ENCODE measurements around the gene CABP7. TPM values are rescaled to one million over a fixed set of nuclear protein-coding genes. Genes with fewer than 3 reads are reported as not detected.
"Not testable (repeated sequence)": the region's sequence is repeated elsewhere in the genome, so short reads cannot be mapped to it uniquely, and the experiment has no call there.

Gene CABP7
- total RNA-seq, 2 donors from 2014 or later, result not detected

DNA sequence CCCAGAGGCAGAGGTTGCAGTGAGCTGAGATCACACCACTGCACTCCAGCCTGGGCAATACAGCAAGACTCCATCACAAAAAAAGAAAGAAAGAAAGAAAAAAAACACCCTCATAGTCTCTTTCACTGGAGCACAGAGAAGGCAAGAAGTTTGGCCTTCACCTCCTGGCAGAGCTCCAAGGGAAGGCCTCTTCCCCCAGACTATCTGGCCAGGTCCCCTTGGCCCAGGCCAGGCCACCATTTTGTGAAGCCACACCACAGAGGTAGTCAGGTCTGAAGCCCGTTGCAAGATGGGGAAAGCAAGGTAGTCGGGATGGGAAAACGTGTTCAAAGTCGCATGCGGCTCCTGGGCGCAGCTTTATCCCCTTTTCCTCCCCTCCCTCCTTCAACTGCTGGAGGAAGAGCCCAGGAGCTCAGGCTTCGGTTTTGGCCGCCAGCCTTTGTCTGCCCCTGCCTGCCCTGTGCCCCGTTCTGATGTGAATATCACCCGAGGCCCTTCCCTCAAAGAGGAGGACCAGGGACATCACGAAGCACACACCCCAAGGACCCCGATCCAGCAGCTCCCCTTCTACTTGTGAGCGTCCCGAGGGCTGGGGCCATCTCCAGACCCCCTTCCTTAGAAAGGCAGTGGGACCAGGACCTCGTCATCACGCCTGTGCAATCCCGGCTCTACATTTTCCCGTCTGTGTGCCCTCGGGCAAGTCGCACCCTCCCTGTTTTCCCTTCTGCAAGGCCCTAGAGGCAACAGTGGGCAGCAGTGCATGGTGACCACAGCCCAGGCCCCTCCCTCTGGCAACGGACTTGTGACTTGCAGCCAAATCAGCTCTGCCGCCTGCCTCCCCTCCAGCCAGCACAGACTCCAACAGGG, 17.7 kb downstream of the CABP7 start:
- intact Hi-C loops (cut with DNase I), result loop anchor here in 1 of 2 donors (1.0 kb wide), 1 partner anchor 40 kb away; no protein-coding TSS in a partner anchor
- no peak for DNase-seq (ENCODE audit: low spot score)

DNA sequence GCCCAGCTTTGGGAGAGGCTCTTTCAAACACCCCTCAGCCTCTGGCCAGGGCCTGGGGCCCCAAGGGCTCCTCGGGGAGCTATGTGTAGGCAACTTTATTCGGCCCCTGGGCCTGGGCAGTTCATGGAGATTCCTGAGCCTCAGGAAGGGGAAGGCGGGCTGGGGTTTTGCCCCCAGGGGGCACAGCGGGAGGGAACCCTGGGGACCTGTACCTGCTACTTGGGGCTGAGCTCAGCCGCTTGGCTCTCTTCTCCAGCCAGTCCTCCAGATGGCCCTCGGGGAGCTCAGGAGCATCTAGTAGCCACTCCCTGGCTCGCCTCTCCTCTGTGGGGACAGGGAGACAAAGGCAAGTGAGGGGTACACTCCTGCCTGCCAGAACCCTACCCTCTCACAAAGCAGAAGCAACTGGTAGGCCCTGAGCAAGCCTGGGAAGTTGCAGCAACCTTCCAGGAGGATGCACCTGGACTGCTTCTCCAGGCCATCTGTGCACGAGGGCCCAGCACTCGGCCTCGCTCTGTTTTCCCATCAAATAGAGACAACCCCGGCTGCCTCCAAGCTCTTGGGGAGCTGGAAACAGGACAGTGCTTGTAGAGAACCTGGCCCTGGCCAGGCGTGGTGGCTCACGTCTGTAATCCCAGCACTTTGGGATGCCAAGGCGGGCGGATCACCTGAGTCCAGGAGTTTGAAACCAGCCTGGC, 18.5 kb downstream of the CABP7 start:
- intact Hi-C loops (cut with DNase I), result loop anchor here in 1 of 2 donors (1.0 kb wide), 1 partner anchor 39 kb away; no protein-coding TSS in a partner anchor
- DNase-seq (ENCODE audit: low spot score), result no peak

DNA sequence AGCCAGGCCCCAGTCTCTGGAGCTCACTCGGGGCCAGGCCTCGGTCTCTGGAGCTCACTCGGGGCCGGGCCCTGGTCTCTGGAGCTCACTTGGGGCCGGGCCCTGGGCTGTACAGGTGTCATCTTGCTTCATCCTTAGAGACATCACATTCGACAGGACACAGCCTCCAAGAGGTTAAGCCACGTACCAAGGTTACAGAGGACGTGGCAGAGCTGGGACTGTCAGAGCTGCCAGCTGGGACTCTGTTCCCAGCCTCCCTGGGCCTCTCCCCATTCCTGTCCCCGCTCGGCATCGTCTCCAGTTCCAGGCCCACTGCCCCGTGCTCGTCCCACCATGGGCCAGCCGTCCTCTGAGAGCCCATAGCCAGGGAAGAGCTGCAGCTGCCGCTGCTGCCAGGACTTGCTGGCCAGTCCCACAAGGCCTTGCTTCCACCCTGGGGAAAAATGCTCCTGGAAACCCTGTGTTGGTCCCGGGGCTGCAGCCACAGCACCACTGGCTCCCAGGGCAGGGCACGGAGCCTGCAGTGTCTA, 19.6 kb downstream of the CABP7 start:
- intact Hi-C loops (cut with DNase I), result no loop called here
- DNase-seq (ENCODE audit: low spot score), result no peak

DNA sequence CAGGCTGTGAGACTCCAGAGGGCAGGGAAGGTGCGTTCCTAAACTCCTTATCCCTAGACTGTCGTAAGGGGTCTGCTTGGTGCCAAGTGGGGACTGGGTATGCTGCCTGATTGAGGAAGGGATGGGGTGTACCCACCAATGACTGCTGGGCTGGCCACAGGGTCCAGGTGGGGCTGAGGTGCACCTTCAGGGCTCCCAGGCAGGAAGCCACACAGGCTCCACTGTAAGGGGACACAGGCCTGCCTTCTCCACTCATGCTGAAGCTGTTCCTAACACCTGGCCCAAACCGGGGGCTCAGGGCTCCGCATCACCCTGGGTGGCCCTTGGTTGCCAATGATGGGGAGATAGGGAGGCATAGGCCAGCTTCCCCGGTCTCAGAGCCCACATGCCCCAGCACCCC, 20.4 kb downstream of the CABP7 start:
- no peak for DNase-seq (ENCODE audit: low spot score)
- intact Hi-C loops (cut with DNase I), result no loop called here

DNA sequence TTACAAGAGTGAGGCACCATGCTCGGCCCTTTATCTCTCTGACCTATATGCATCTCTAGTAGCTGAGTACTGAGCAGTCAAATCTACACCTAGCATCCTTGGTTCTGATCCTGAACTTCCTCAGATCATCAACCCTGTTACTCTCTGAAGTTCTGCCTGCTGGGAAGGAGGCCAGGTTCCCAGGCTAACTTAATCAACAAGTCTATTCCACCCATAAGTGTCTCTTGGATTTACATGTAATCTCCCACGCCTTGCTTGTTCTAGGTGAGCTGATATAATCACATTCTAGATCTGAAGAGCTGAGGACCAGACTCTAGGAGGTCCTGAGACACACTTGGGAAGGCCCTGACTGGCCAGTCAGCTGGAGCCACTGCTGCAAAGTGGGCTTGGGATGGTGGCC, 22.1 kb downstream of the CABP7 start:
- intact Hi-C loops (cut with DNase I), result no loop called here
- DNase-seq (ENCODE audit: low spot score), result no peak

DNA sequence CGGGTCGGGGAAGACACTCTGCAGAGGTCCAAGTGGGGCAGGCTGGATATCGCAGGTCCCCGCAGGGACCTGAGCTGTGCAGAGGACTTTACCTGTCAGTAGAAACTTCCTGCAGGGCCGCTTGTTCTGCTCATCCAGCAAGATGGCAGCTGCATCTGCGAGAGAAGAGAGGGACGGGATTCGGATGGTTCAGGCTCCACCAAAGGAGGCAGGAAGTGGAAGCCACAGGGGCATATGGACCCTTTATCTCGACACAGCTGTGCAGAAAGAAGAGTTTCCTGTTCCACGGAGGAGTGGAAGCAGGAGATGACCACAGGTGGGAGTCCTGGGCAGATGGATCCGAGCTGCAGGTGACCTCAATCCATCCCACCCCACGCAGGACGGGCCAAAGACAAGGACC, 22.5 kb downstream of the CABP7 start:
- intact Hi-C loops (cut with DNase I), result no loop called here
- no peak for DNase-seq (ENCODE audit: low spot score)

DNA sequence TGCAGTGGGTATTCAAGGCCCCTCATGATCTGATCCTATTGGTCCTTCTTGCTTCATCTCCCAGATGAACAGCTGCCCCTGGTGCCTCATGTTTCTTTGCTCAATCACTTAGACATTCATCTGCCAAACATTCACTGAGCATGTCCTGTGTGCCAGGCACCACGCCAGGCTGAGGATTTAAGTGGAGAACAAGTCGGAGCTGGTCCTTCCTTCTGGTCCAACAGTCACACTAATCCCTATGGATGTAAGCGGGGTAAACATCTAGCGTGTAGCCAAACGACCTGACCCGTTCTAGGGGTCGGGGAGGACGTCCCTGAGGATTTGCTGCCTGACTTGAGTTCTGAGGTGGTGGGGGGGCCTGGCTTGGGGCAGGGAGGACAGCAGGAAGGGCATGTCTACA, 25.1 kb downstream of the CABP7 start:
- intact Hi-C loops (cut with DNase I), result no loop called here
- DNase-seq (ENCODE audit: low spot score), result no peak

DNA sequence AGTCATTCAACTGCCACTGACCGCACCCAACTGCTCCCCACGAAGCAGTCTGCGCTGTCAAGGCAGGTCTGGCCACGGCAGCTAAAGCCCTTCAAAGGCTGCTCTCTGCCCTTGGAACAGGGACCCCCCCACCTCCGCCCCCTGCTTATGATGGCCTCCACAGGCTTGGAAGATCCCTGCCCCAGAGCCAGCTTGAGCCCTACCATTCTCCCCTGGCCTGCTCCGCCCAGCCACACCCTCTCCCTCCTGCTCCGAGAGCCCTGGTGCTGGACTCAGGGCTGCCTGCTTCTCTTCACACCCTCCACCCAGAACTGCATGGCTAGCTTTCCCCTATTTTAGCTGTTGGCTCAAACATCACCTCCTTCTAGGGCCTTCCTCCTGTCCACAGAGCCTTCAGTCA, 28.0 kb downstream of the CABP7 start:
- no peak for DNase-seq (ENCODE audit: low spot score)
- intact Hi-C loops (cut with DNase I), result no loop called here

DNA sequence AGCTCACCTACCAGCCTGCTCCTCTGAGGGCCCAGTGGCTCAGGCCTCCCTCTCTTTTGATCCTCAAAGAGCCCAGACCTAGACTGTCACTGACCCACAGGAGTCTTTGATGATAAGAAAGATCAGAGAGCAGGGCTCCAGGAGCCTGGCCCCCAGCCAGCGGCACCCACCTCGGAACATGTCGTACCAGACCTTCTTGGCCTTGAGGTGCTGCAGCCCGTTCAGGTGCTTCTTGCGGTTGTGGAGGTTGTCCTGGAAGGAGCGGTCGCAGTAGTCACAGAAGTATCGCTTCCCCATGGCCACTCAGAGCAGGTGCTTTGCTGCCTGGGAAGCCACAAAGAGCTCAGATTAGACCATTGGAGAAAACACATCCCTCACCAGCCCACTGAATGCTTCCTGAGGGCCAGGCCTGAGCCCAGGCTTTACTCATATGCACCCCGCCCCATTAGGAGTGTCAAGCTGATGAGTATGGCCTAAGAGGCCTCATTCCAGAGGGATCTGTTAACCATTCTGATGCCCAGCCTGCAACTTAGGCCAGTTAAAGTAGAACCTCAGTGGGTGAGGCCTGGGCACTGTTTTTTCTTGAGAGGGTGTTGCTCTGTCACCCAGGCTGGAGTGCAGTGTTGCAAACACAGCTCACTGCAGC, 28.6 kb downstream of the CABP7 start:
- intact Hi-C loops (cut with DNase I), result no loop called here

DNA sequence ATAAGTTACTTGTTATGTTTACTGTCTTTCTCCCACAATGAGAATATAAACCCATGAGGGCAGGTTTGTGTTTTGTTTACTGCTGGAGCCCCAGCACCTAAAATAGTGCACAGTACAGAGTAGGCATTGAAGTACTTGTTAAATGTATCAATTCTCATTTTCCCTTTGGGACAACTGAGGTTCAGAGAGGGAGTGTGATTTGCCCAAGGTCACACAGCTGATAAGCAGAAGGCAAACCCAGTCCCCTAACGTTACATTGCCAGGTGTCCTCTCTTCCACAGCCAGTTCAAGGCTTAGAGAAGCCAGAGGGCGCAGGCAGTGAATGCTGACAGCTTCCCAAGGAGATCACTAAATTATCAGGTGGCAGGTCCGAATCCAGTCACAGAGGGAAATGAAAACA, 30.2 kb downstream of the CABP7 start:
- intact Hi-C loops (cut with DNase I), result no loop called here
- DNase-seq (ENCODE audit: low spot score), result no peak

More for the DNA sequence above, 28.6 kb downstream of the CABP7 start:
- no peak for DNase-seq (ENCODE audit: low spot score)

DNA sequence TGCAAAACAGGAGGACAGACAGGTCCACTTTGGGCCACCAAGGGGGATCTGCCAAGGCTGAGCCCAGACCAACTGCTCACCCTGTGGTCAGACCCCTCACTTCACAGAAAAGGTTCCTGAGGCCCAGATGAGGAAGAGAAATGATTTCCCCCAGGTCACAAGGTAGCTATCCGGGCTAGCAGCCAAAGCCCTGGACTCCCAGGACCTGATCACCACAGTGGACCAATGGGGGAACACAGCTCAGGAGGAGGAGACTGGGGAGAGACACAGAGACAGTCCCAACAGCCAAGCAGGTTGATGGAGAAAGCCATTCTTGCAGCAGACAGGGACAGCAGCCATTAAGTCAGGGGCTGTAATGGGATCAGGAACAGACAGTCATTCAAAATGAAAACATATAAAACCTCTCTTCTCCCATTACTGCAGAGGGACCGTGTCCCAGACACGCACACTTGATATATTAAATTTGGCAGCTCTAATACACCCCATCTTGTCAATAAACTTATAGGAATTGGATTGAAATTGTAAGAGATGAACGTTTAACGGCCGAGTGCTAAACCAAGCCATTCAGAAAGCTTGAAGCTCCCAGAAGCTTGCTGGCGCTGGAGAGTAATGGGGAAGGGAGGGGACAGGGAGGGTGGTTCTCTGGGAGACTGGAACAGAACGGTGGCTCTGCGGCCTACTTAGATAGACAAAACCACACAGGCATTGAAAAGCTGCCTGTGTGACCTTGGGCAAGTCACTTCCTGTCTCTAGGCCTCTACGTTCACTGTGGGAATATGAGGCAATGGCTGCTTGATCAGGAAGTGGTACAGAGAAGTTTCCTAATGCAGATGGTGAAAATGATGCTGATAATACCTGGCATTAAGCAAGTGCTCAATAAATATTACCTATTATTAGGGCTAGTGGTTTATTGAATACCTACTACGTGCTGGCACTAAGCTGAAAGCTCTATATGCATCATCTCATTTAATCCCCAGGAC, 31.0 kb downstream of the CABP7 start:
- no peak for DNase-seq (ENCODE audit: low spot score)
- intact Hi-C loops (cut with DNase I), result no loop called here

DNA sequence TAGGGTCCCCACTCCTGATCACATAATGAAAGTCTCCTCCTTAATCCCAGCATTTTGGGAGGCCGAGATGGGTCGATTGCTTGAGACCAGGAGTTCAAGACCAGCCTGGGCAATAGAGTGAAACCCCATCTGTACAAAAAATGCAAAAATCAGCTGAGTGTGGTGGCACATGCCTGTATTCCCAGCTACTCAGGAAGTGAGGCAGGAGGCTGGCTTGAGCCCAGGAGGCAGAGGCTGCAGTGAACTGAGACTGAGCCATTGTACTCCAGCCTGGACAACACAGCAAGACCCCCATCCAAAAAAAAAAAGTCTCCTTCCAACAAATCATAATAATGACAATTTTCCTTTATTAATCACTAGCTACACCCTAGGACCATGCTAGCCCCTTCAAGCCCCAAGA, 31.9 kb downstream of the CABP7 start:
- DNase-seq (ENCODE audit: low spot score), result no peak
- intact Hi-C loops (cut with DNase I), result no loop called here

DNA sequence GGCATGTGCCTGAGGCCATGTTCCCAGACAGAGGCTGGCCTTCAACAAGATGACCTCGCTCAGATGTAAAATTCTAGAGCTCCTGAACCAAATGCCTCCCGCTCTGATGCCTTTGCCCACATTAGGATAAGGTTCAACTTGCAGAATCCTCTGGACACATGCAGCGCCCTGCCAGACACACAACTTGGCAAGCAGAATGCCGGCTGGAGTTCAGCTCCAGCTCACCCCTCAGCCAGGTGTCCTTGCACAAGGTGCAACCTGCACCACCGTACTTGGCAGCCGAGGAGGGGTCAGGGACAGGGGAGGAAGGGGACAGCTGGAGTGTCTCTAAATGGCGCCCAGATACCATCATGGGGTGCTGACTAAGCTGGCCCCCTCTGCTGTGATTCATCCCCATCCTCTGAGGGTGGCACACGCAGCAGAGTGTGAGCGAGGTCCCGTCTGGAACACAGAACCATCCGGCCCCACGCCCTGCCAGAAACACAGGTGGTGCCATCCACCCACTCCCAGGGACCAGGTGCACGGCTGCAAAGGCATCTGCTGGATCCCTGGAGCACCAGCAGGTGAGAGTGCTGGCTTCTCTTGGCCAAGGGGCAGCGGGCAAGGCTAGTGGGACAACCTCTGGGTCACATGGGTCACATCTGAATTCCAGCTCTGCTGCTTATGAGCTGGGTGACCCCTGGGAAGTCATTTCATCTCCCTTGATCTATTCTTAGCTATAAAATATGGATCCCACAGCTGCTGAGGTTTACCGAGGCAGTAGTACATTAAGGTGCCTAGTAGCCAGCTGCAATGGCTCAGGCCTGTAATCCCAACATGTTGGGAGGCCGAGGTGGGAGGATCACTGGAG, 34.2 kb downstream of the CABP7 start:
- DNase-seq (ENCODE audit: low spot score), result no peak
- intact Hi-C loops (cut with DNase I), result no loop called here

DNA sequence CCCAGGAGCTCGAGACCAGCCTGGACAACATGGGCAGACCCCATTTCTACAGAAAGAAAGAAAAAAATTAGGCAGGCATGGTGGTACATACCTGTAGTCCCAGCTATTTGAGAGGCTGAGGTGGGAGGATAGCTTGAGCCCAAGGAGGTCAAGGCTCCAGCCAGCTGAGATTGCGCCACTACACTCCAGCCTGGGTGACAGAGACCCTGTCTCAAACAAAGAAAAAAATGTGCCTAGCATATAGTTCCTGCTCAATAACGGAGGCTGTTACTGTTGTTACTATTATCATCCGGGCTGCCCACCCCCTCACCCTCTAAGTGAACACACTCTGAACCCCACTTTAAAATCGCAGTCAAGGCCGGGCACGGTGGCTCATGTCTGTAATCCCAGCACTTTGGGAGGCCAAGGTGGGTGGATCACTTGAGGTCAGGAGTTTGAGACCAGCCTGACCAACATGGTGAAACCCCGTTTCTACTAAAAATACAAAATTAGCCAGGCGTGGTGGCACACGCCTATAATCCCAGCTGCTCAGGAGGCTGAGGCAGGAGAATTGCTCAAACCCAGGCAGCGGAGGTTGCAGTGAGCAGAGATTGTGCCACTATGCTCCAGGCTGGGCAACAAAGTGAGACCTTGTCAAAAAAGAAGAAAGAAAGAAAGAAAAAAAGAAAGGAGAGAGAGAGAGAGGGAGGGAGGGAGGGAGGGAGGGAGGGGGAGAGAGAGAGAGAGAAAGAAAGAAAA, 35.0 kb downstream of the CABP7 start:
- intact Hi-C loops (cut with DNase I); DNase-seq (ENCODE audit: low spot score): not testable (repeated sequence)

DNA sequence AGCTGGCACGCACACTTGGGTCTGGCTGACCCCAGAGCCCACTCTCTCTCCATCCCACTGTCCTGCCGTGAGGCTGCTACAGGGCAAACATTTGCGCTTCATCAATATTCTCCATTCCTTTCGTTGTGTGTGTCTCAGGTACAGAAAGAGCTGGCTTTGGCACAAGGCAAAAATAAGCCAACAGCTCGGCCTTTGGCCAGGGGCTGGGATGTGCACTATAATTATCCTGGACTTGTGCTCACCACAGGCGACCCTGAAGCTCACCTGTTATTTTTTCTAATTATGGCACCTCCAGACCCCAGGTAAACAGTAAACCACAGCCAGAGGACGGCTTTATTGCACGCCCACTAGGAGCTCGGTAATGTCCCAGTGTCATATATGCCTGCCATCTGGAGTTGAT, 36.1 kb downstream of the CABP7 start:
- intact Hi-C loops (cut with DNase I), result no loop called here
- DNase-seq (ENCODE audit: low spot score), result no peak

DNA sequence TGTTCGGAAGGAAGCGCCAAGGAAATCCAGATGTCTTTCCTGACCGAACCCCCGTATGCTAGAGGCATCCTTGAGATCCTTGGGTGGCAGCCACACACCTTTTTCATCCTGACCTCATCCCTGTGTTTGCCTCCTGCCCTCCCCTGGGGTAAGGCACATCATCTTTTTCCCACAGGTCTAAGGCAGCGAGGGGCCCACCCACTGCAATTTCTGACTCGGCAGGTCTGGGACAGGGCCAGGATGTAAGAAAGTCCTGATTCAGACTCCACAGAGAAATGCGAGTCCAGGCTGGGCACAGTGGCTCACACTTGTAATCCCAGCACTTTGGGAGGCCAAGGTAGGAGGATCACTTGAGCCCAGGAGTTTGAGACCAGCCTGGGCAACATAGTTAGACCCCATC, 36.5 kb downstream of the CABP7 start:
- intact Hi-C loops (cut with DNase I), result no loop called here

DNA sequence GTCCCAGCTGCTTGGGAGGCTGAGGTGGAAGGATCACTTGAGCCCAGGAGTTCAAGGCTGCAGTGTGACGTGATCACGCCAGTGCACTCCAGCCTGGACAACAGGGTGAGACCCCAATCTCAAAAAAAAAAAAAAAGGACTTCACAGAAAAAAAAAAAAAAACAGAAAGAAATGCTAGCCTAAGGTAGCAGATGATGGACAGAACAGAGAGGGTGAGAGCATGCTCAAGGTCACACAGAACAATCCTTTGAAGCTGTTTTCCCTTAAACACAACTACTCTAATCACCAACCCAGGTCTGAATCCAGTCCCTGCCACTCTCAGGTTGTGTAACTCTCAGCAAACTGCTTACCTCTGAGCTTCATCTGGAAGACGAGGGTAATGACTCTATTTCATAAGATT, 37.3 kb downstream of the CABP7 start:
- intact Hi-C loops (cut with DNase I), result no loop called here
- no peak for DNase-seq (ENCODE audit: low spot score)

More for the DNA sequence above, 36.5 kb downstream of the CABP7 start:
- DNase-seq (ENCODE audit: low spot score), result no peak
